Activated naive CD4-positive, alpha-beta T cell treated with anti-CD3 and anti-CD28 coated beads for 36 hours (primary cell): ENCODE data around the gene C16orf82. TPM values are rescaled to one million over a fixed set of nuclear protein-coding genes. Genes with fewer than 3 reads are reported as not detected.

Experiments
- CTCF ChIA-PET: fragments of 350-600 bp; sonication (Branson Sonifier 250); formaldehyde crosslinking; loops from one replicate; lab custom pipeline; 2021; ENCODE audit warnings: antibody characterized with exemption; lab: Charles Lee
- DNase-seq: peaks from one replicate; pipeline ENCODE4 v3.0.0-alpha.2; 2020
- H3K27ac Mint-ChIP-seq: one replicate; pipeline ENCODE4 v1.8.0; 2021; ENCODE audit warnings: mild to moderate bottlenecking, mixed read lengths
- H3K27me3 Mint-ChIP-seq: one replicate; pipeline ENCODE4 v1.8.0; 2021; ENCODE audit warnings: low read depth, mixed read lengths
- H3K36me3 Mint-ChIP-seq: one replicate; pipeline ENCODE4 v1.8.0; 2021; ENCODE audit warnings: low read depth, mixed read lengths
- H3K4me1 Mint-ChIP-seq: one replicate; pipeline ENCODE4 v1.8.0; 2021; ENCODE audit warnings: low read depth, mixed read lengths
- H3K4me3 Mint-ChIP-seq: one replicate; pipeline ENCODE4 v1.8.0; 2021; ENCODE audit warnings: mild to moderate bottlenecking, moderate library complexity, mixed read lengths
- H3K9me3 Mint-ChIP-seq: one replicate; pipeline ENCODE4 v1.8.0; 2021; ENCODE audit warnings: mixed read lengths
- intact Hi-C: fragments of 100-400 bp; cut with micrococcal nuclease; formaldehyde crosslinking; loops from one replicate; pipeline ENCODE4 v1.15.1; 2023
- total RNA-seq, 2 experiments: library from RNA; stranded (reverse); gene quantifications; one replicate each; pipeline ENCODE4 v1.2.3, GENCODE V29; 2021

Gene C16orf82
- total RNA-seq = not detected

DNA sequence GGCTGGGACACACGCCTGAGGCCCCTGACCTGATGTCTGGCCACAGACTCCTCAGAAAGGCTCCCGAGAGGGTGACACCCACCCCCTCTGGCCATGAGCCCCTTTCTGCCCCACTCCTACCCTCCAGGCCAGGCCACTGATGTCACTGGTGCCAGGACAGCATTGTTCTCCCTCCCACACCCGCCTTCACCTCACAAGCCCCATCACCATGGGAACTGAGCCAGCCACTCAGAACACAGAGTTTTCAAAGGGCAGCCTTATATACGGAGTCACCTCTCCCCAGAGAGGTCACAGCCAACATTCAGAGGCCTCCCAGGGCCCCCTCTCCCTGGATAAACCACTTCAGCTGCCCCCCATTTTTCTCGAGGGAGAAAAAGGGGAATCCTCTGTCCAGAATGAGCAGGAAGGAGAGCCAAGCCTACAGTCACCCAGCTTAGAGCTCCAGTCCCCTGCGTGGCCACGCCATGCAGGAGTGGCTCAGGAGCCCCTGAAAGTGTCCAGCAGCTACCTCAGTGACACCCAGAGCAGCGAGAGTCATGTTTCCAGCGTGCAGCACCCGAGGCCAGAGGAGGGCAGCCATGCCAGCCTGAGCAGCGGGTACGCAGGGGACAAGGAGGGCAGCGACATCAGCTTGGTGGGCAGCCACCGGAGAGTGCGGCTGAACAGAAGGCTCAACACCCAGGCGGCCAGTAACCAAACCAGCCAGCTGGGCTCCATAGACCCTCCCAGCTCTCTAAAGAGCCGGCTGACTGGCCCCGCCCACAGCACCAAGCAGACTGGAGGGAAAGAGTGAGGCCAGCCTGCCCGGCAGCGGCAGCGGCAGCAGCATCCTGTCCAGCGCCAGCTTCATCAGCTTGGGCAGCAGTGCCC lies at the start of gene C16orf82:
Gene C16orf82 (plus strand): TSS at position 260 of the 870 bp plus-strand sequence.
- Mint-ChIP-seq H3K27me3 (peaks cover 2% of the 10 kb centered on the region), H3K4me3 (no peak within 1 kb of the TSS), H3K4me1 (no peaks in the 10 kb centered on the region), H3K36me3 (no peaks in the 10 kb centered on the region), H3K9me3 (no peaks in the 10 kb centered on the region), H3K27ac (no peak within 1 kb of the TSS)
- CTCF ChIA-PET = no interaction called here
- DNase-seq = no peak
- intact Hi-C loops = no loop called here

DNA sequence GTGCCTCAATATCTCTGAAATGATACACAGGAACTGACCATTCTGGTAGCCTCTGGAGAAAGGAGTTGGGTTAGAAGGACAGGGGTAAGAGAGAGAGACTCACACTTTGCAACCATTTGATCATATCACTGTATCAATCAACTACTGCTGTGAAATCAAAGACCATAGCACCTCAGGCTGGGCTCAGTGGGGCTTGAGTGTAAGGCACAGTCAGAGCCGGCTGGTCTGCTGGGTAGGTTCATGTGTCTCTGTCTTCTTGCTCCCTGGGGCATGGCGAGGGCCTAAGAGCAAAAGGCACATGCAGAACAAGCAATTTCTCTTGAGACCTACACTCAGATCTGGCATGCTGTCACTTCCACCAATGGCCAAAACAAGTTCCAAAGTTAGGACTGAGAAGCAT lies 46.7 kb upstream of the C16orf82 start:
- DNase-seq = no peak
- Mint-ChIP-seq H3K4me1 (no peaks in the 10 kb centered on the region), H3K27ac (no peak overlapping the region), H3K36me3 (no peaks in the 10 kb centered on the region), H3K4me3 (no peak overlapping the region), H3K9me3 (no peaks in the 10 kb centered on the region), H3K27me3 (no peaks in the 10 kb centered on the region)
- intact Hi-C loops = no loop called here
- CTCF ChIA-PET = interaction anchor here (0.6 kb wide), 1 partner anchor 34 kb away, joined by 3 read pairs; no protein-coding TSS in a partner anchor

GRCh38 chr16:27024010-27024409 lies 42.7 kb upstream of the C16orf82 start:
- H3K4me1 Mint-ChIP-seq = no peaks in the 10 kb centered on the region
- H3K4me3 Mint-ChIP-seq = no peak overlapping the region
- H3K27me3 Mint-ChIP-seq = no peaks in the 10 kb centered on the region
- H3K27ac Mint-ChIP-seq = no peak overlapping the region
- CTCF ChIA-PET = no interaction called here
- DNase-seq = no peak
- no peaks in the 10 kb centered on the region for H3K36me3 Mint-ChIP-seq
- intact Hi-C loops = no loop called here
- no peaks in the 10 kb centered on the region for H3K9me3 Mint-ChIP-seq

- H3K4me3 Mint-ChIP-seq = no peak overlapping the region
- H3K9me3 Mint-ChIP-seq = no peaks in the 10 kb centered on the region
- no peaks in the 10 kb centered on the region for H3K4me1 Mint-ChIP-seq
- H3K36me3 Mint-ChIP-seq = no peaks in the 10 kb centered on the region
- CTCF ChIA-PET = no interaction called here
- intact Hi-C loops = no loop called here
- no peak overlapping the region for H3K27ac Mint-ChIP-seq
- peaks cover 2% of the 10 kb centered on the region for H3K27me3 Mint-ChIP-seq
- no peak for DNase-seq
Observed at GRCh38 chr16:27025581-27025980, 41.1 kb upstream of the C16orf82 start.

GRCh38 chr16:27027971-27028370 lies 38.8 kb upstream of the C16orf82 start:
- Mint-ChIP-seq H3K36me3 (no peaks in the 10 kb centered on the region), H3K4me1 (no peaks in the 10 kb centered on the region), H3K27ac (no peak overlapping the region), H3K9me3 (no peaks in the 10 kb centered on the region), H3K27me3 (peaks cover 2% of the 10 kb centered on the region), H3K4me3 (no peak overlapping the region)
- CTCF ChIA-PET = no interaction called here
- intact Hi-C loops = no loop called here
- no peak for DNase-seq

GRCh38 chr16:27028591-27029110 lies 38.1 kb upstream of the C16orf82 start:
- CTCF ChIA-PET = no interaction called here
- Mint-ChIP-seq H3K9me3 (no peaks in the 10 kb centered on the region), H3K27me3 (peaks cover 2% of the 10 kb centered on the region)

DNA sequence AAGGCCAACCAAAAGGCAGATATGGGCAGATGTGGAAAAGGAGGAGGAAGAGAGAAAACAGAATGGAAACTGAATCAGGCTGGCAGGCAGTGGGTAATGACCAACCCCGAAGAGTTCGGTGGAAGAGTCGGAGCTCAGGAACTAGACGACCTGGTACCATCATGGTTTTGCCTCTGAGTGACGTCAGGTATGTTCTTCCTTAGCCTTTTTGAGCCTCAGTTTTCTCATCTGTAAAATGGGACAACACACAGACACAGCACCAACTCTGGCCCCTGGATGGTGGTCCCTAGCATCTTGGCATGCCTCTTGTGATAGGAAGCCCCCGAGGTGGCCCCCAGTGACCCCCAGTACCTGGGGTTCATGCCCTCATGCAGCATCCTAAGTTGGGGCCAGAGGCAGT lies 37.2 kb upstream of the C16orf82 start:
- no peak for DNase-seq
- CTCF ChIA-PET = no interaction called here
- intact Hi-C loops = no loop called here
- H3K27me3 Mint-ChIP-seq = peaks cover 2% of the 10 kb centered on the region
- H3K9me3 Mint-ChIP-seq = no peaks in the 10 kb centered on the region
- no peaks in the 10 kb centered on the region for H3K4me1 Mint-ChIP-seq
- H3K27ac Mint-ChIP-seq = no peak overlapping the region
- no peaks in the 10 kb centered on the region for H3K36me3 Mint-ChIP-seq
- no peak overlapping the region for H3K4me3 Mint-ChIP-seq

More at GRCh38 chr16:27028591-27029110, 38.1 kb upstream of the C16orf82 start:
- Mint-ChIP-seq H3K4me3 (no peak overlapping the region), H3K36me3 (no peaks in the 10 kb centered on the region), H3K4me1 (no peaks in the 10 kb centered on the region), H3K27ac (no peak overlapping the region)
- no peak for DNase-seq
- intact Hi-C loops = no loop called here

GRCh38 chr16:27033281-27033979 lies 33.3 kb upstream of the C16orf82 start:
- no peak overlapping the region for H3K27ac Mint-ChIP-seq
- H3K4me3 Mint-ChIP-seq = no peak overlapping the region
- H3K4me1 Mint-ChIP-seq = no peaks in the 10 kb centered on the region
- H3K9me3 Mint-ChIP-seq = no peaks in the 10 kb centered on the region
- DNase-seq = no peak
- H3K27me3 Mint-ChIP-seq = peaks cover 2% of the 10 kb centered on the region
- CTCF ChIA-PET = no interaction called here
- no peaks in the 10 kb centered on the region for H3K36me3 Mint-ChIP-seq
- intact Hi-C loops = no loop called here

- Mint-ChIP-seq H3K27ac (no peak overlapping the region), H3K36me3 (no peaks in the 10 kb centered on the region), H3K4me3 (no peak overlapping the region), H3K4me1 (no peaks in the 10 kb centered on the region), H3K27me3 (peaks cover 3% of the 10 kb centered on the region), H3K9me3 (no peaks in the 10 kb centered on the region)
- DNase-seq = no peak
- intact Hi-C loops = no loop called here
- CTCF ChIA-PET = no interaction called here
Observed at GRCh38 chr16:27040732-27041131, 26.0 kb upstream of the C16orf82 start.

- H3K27me3 Mint-ChIP-seq = peaks cover 3% of the 10 kb centered on the region
- intact Hi-C loops = no loop called here
- H3K36me3 Mint-ChIP-seq = no peaks in the 10 kb centered on the region
- no peak overlapping the region for H3K4me3 Mint-ChIP-seq
- no peaks in the 10 kb centered on the region for H3K4me1 Mint-ChIP-seq
- no peaks in the 10 kb centered on the region for H3K9me3 Mint-ChIP-seq
- H3K27ac Mint-ChIP-seq = no peak overlapping the region
- CTCF ChIA-PET = no interaction called here
- DNase-seq = no peak
Observed at GRCh38 chr16:27046958-27047518, 19.7 kb upstream of the C16orf82 start.

- Mint-ChIP-seq H3K27ac (no peak overlapping the region), H3K27me3 (no peaks in the 10 kb centered on the region), H3K4me3 (no peak overlapping the region), H3K4me1 (no peaks in the 10 kb centered on the region), H3K36me3 (no peaks in the 10 kb centered on the region), H3K9me3 (no peaks in the 10 kb centered on the region)
- DNase-seq = no peak
- CTCF ChIA-PET = no interaction called here
- intact Hi-C loops = no loop called here
Observed at GRCh38 chr16:27048316-27048715, 18.4 kb upstream of the C16orf82 start.

DNA sequence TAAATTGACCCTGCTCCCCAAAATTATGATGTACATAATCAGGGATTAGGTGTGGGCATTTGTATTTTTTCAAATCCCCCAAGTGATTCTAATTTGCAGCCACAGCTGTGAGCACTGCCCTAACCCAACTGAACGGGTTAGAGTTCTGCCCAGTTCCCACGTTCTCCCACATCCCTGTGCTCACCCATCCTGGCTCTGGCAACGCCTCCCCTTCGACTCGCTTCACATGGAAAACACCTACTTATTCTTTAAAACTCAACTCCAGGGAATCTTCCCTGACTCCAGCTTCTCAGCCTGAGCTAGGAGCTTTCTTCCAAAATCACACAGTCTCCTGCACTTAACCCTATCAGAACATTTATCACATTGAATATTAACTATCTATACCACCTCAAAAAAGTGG lies 17.6 kb upstream of the C16orf82 start:
- intact Hi-C loops = no loop called here

More for the DNA sequence above, 17.6 kb upstream of the C16orf82 start:
- H3K4me1 Mint-ChIP-seq = no peaks in the 10 kb centered on the region
- H3K36me3 Mint-ChIP-seq = no peaks in the 10 kb centered on the region
- no peak overlapping the region for H3K27ac Mint-ChIP-seq
- no peaks in the 10 kb centered on the region for H3K27me3 Mint-ChIP-seq
- H3K4me3 Mint-ChIP-seq = no peak overlapping the region
- H3K9me3 Mint-ChIP-seq = no peaks in the 10 kb centered on the region
- no peak for DNase-seq
- CTCF ChIA-PET = no interaction called here
